HepG2 (cell line): ENCODE measurements around the gene ELN. TPM values are rescaled to one million over a fixed set of nuclear protein-coding genes. Genes with fewer than 3 reads are reported as not detected.
A peak's percentile ranks its signal among the peaks of the same experiment; 100 is the strongest.

ENCODE experiments used
- DNMT3B ChIP-seq: conservative IDR thresholded peaks from 2 replicates; pipeline ENCODE4 v1.6.1; 2016; ENCODE audit warnings: missing biosample characterization, control low read depth
- ELF1 ChIP-seq: sonication (generic); formaldehyde crosslinking; IDR thresholded peaks from 2 replicates; pipeline ENCODE4 v1.4.0; 2020; ENCODE audit warnings: missing genetic modification reagents
- HCFC1 ChIP-seq: fragments of 150-350 bp; IDR thresholded peaks from 2 replicates; pipeline ENCODE4 v1.6.1; 2014; ENCODE audit warnings: low read depth, low read length
- HDAC2 ChIP-seq: sonication (generic); formaldehyde crosslinking; IDR thresholded peaks from 2 replicates; pipeline ENCODE4 v1.4.0; 2020; ENCODE audit warnings: missing genetic modification reagents
- HNF4A ChIP-seq: sonication (generic); formaldehyde crosslinking; IDR thresholded peaks from 2 replicates; pipeline ENCODE4 v1.4.0; 2020; ENCODE audit warnings: missing genetic modification reagents
- ISX ChIP-seq: sonication (generic); formaldehyde crosslinking; conservative IDR thresholded peaks from 2 replicates; pipeline ENCODE4 v1.5.0; 2020; ENCODE audit warnings: missing genetic modification reagents
- MXD4 ChIP-seq: IDR thresholded peaks from 2 replicates; pipeline ENCODE4 v1.6.1; 2016; ENCODE audit warnings: mild to moderate bottlenecking, missing biosample characterization, missing genetic modification reagents
- MXI1 ChIP-seq: IDR thresholded peaks from 3 replicates; pipeline ENCODE4 v1.6.1; 2012; ENCODE audit warnings: low read depth, low read length, inconsistent platforms, borderline replicate concordance
- PITX1 ChIP-seq: sonication (generic); formaldehyde crosslinking; IDR thresholded peaks from 2 replicates; pipeline ENCODE4 v1.5.1; 2020; ENCODE audit warnings: mild to moderate bottlenecking, missing genetic modification reagents
- SALL1 ChIP-seq: sonication (generic); formaldehyde crosslinking; IDR thresholded peaks from 2 replicates; pipeline ENCODE4 v1.8.0; 2022; ENCODE audit warnings: mild to moderate bottlenecking, missing genetic modification reagents
- SOX13 ChIP-seq, 3 experiments: fragments of 450-650 bp in 1 of 3; sonication (generic) in 1 of 3; formaldehyde crosslinking in 1 of 3; IDR thresholded peaks in 2 of 3; conservative IDR thresholded peaks in 1 of 3; 2 replicates each; pipeline versions ENCODE4 v1.5.0 to v1.6.1; 2016 to 2020; ENCODE audit warnings: antibody characterized with exemption in 1 of 3, mild to moderate bottlenecking in 1 of 3, missing compliant biosample characterization in 1 of 3, missing genetic modification reagents in 1 of 3, moderate library complexity in 1 of 3
- TGIF2 ChIP-seq: IDR thresholded peaks from 2 replicates; pipeline ENCODE4 v1.6.1; 2016; ENCODE audit warnings: control low read depth, missing compliant biosample characterization
- ZNF121 ChIP-seq: sonication (generic); formaldehyde crosslinking; IDR thresholded peaks from 2 replicates; pipeline ENCODE4 v1.5.0; 2020; ENCODE audit warnings: mild to moderate bottlenecking, missing genetic modification reagents
- ZNF629 ChIP-seq: sonication (generic); formaldehyde crosslinking; conservative IDR thresholded peaks from 2 replicates; pipeline ENCODE4 v1.5.0; 2020; ENCODE audit warnings: missing genetic modification reagents
- polyA plus RNA-seq, 8 experiments: library from polyadenylated mRNA; depleted of rRNA in 3 of 8; stranded (reverse) in 7 of 8; unstranded in 1 of 8; fragments of >200 nt; fragmentation: Illumina TruSeq in 4 of 8; extraction: Trizol in 4 of 8; gene quantifications; 2 replicates each; pipeline versions ENCODE4 v1.2.1 to v1.2.3, GENCODE V29; 2011 to 2016; ENCODE audit warnings: low read depth in 4 of 8, missing spikeins in 1 of 8, mixed read lengths in 1 of 8; ENCODE audit not compliant: insufficient read depth in 1 of 8
- total RNA-seq, 5 experiments: library from RNA; depleted of rRNA; stranded (reverse); fragments of >200 nt; fragmentation: Illumina TruSeq; extraction: Trizol; gene quantifications; 2 replicates each; pipeline ENCODE4 v1.2.3, GENCODE V29; 2016; ENCODE audit warnings: low read depth in 1 of 5
- TF ChIP-seq, protein P1 (sequence below): sonication (generic); formaldehyde crosslinking; IDR thresholded peaks from 2 replicates; pipeline ENCODE4 v1.5.0; 2020; ENCODE audit warnings: mild to moderate bottlenecking, missing genetic modification reagents, borderline replicate concordance
- TF ChIP-seq, protein P2 (sequence below): sonication (generic); formaldehyde crosslinking; IDR thresholded peaks from 2 replicates; pipeline ENCODE4 v1.5.0; 2020; ENCODE audit warnings: mild to moderate bottlenecking, missing genetic modification reagents, borderline replicate concordance
- TF ChIP-seq, protein P3 (sequence below): sonication (generic); formaldehyde crosslinking; conservative IDR thresholded peaks from 2 replicates; pipeline ENCODE4 v1.4.0; 2020; ENCODE audit warnings: missing genetic modification reagents

The ELN gene
- total and polyA plus RNA-seq, 2 of the 13 experiments (the other 11 are each of a cell fraction or from before 2014, with no cell fraction given), result 0.15 to 0.37 TPM

DNA sequence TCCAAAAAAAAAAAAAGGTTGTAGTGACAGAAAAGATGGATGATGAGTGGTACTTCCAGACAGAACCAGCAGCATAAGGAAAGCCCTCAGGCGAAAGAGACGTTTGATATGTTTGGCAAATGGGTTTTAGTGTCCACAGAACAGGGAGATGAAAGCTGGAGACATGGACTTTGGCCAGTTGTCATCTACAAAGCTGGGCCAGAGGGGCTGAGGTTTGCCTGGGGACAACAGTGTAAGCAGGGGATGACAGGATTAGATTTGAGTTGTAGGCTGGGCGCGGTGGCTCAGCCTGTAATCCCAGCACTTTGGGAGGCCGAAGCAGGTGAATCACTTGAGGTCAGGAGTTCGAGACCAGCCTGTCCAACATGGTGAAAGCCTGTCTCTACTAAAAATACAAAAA lies 47.8 kb upstream of the ELN start (continued):
- TF ChIP-seq, protein P1, sequence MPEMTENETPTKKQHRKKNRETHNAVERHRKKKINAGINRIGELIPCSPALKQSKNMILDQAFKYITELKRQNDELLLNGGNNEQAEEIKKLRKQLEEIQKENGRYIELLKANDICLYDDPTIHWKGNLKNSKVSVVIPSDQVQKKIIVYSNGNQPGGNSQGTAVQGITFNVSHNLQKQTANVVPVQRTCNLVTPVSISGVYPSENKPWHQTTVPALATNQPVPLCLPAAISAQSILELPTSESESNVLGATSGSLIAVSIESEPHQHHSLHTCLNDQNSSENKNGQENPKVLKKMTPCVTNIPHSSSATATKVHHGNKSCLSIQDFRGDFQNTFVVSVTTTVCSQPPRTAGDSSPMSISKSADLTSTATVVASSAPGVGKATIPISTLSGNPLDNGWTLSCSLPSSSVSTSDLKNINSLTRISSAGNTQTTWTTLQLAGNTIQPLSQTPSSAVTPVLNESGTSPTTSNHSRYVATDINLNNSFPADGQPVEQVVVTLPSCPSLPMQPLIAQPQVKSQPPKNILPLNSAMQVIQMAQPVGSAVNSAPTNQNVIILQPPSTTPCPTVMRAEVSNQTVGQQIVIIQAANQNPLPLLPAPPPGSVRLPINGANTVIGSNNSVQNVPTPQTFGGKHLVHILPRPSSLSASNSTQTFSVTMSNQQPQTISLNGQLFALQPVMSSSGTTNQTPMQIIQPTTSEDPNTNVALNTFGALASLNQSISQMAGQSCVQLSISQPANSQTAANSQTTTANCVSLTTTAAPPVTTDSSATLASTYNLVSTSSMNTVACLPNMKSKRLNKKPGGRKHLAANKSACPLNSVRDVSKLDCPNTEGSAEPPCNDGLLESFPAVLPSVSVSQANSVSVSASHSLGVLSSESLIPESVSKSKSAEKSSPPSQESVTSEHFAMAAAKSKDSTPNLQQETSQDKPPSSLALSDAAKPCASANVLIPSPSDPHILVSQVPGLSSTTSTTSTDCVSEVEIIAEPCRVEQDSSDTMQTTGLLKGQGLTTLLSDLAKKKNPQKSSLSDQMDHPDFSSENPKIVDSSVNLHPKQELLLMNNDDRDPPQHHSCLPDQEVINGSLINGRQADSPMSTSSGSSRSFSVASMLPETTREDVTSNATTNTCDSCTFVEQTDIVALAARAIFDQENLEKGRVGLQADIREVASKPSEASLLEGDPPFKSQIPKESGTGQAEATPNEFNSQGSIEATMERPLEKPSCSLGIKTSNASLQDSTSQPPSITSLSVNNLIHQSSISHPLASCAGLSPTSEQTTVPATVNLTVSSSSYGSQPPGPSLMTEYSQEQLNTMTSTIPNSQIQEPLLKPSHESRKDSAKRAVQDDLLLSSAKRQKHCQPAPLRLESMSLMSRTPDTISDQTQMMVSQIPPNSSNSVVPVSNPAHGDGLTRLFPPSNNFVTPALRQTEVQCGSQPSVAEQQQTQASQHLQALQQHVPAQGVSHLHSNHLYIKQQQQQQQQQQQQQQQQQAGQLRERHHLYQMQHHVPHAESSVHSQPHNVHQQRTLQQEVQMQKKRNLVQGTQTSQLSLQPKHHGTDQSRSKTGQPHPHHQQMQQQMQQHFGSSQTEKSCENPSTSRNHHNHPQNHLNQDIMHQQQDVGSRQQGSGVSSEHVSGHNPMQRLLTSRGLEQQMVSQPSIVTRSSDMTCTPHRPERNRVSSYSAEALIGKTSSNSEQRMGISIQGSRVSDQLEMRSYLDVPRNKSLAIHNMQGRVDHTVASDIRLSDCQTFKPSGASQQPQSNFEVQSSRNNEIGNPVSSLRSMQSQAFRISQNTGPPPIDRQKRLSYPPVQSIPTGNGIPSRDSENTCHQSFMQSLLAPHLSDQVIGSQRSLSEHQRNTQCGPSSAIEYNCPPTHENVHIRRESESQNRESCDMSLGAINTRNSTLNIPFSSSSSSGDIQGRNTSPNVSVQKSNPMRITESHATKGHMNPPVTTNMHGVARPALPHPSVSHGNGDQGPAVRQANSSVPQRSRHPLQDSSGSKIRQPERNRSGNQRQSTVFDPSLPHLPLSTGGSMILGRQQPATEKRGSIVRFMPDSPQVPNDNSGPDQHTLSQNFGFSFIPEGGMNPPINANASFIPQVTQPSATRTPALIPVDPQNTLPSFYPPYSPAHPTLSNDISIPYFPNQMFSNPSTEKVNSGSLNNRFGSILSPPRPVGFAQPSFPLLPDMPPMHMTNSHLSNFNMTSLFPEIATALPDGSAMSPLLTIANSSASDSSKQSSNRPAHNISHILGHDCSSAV (CRISPR knock-in tag), result no peak
- TF ChIP-seq SOX13 (IDR thresholded peaks at IDR 0.05) (no peak), SOX13 (CRISPR knock-in tag; conservative IDR thresholded peaks at IDR 0.05 in 1 of 2, IDR thresholded peaks at IDR 0.05 in 1 of 2) (peak in 1 of 2 experiments; percentile 23; a peak in 1 of 4 replicates), MXI1 (peak; percentile 28; the same call in 1 of the 3 replicates), ZNF121 (peak; percentile 20; the same call in 1 of the 2 replicates), ISX (no peak), ZNF629 (peak; percentile 70), ELF1 (CRISPR knock-in tag) (no peak), MXD4 (CRISPR knock-in tag) (no peak), TGIF2 (CRISPR knock-in tag) (0 out of 2 replicates have a peak, but pooled peaks have one; percentile 40), HNF4A (CRISPR knock-in tag) (peak; percentile 91), HDAC2 (CRISPR knock-in tag) (0 out of 2 replicates have a peak, but pooled peaks have one; percentile 45), PITX1 (peak; percentile 81; the same call in 1 of the 2 replicates), SALL1 (CRISPR knock-in tag) (peak; percentile 72), DNMT3B (CRISPR knock-in tag) (no peak), HCFC1 (no peak)
- TF ChIP-seq, protein P2, sequence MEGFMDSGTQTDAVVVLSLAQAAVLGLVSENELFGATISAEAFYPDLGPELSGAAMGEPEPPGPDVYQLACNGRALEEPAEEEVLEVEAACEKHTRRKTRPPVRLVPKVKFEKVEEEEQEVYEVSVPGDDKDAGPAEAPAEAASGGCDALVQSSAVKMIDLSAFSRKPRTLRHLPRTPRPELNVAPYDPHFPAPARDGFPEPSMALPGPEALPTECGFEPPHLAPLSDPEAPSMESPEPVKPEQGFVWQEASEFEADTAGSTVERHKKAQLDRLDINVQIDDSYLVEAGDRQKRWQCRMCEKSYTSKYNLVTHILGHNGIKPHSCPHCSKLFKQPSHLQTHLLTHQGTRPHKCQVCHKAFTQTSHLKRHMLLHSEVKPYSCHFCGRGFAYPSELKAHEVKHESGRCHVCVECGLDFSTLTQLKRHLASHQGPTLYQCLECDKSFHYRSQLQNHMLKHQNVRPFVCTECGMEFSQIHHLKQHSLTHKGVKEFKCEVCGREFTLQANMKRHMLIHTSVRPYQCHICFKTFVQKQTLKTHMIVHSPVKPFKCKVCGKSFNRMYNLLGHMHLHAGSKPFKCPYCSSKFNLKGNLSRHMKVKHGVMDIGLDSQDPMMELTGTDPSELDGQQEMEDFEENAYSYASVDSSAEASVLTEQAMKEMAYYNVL (CRISPR knock-in tag), result peak; percentile 34; the same call in 1 of the 2 replicates
- TF ChIP-seq, protein P3, sequence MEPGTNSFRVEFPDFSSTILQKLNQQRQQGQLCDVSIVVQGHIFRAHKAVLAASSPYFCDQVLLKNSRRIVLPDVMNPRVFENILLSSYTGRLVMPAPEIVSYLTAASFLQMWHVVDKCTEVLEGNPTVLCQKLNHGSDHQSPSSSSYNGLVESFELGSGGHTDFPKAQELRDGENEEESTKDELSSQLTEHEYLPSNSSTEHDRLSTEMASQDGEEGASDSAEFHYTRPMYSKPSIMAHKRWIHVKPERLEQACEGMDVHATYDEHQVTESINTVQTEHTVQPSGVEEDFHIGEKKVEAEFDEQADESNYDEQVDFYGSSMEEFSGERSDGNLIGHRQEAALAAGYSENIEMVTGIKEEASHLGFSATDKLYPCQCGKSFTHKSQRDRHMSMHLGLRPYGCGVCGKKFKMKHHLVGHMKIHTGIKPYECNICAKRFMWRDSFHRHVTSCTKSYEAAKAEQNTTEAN, result no peak
